Measurements from ENCODE around the gene POLR1E. TPM values are rescaled to one million over a fixed set of nuclear protein-coding genes. Genes with fewer than 3 reads are reported as not detected.

The POLR1E gene
- total RNA-seq, 2 donors from 2014 or later: 16.9 to 18.5 TPM

Other genes with a start within 250 kb of the POLR1E start
- 10 to 100 TPM; 59.0 to 70.6 TPM for gene GRHPR, start 63.3 kb upstream of the POLR1E start, total RNA-seq
- gene ZBTB5, start 20.5 kb upstream of the POLR1E start, total RNA-seq: 1 to 10 TPM; 6.9 to 7.4 TPM
- gene FBXO10, start 90.4 kb downstream of the POLR1E start, total RNA-seq: 1 to 10 TPM; 5.4 to 6.1 TPM
- 10 to 100 TPM; 55.9 to 62.9 TPM for gene TOMM5, start 106.6 kb downstream of the POLR1E start, total RNA-seq
- gene FRMPD1, start 165.0 kb downstream of the POLR1E start, total RNA-seq: under 1 TPM in 1 of 2 donors, not detected in 1; 0.05 TPM